SK-N-SH treated with all-trans-retinoic acid at 6 μM for 48 hours (cell line): Measurements from ENCODE around the gene PCBP3.

ENCODE experiments used
- ATAC-seq: fragments of 200-7000 bp; cut with Tn5 transposase; 3 replicates; pipeline ENCODE4 v1.9.1; 2020; ENCODE audit warnings: mild to moderate bottlenecking, moderate library complexity
- ARNTL ChIP-seq: fragments of 450-650 bp; formaldehyde crosslinking; IDR thresholded peaks from 2 replicates; pipeline ENCODE4 v1.5.0; 2020; ENCODE audit warnings: low read depth, mild to moderate bottlenecking, moderate library complexity, borderline replicate concordance
- BACH2 ChIP-seq: fragments of 250-450 bp; sonication (Bioruptor Pico); IDR thresholded peaks from 2 replicates; pipeline ENCODE4 v1.9.0; 2021; ENCODE audit warnings: mild to moderate bottlenecking, borderline replicate concordance
- CSDC2 ChIP-seq: fragments of 250-450 bp; sonication (Bioruptor Pico); IDR thresholded peaks from 2 replicates; pipeline ENCODE4 v1.5.0; 2020; ENCODE audit warnings: mild to moderate bottlenecking, moderate library complexity
- ESRRG ChIP-seq: fragments of 250-450 bp; sonication (Bioruptor Pico); IDR thresholded peaks from 2 replicates; pipeline ENCODE4 v1.6.1; 2021; ENCODE audit warnings: mild to moderate bottlenecking
- GLIS3 ChIP-seq: fragments of 250-450 bp; sonication (Bioruptor Pico); IDR thresholded peaks from 2 replicates; pipeline ENCODE4 v1.5.0; 2020; ENCODE audit warnings: mild to moderate bottlenecking, moderate library complexity
- ISL1 ChIP-seq: fragments of 250-450 bp; sonication (Bioruptor Pico); IDR thresholded peaks from 2 replicates; pipeline ENCODE4 v2.1.2; 2022; ENCODE audit warnings: mild to moderate bottlenecking, moderate library complexity
- OSR1 ChIP-seq: fragments of 250-450 bp; sonication (Bioruptor Pico); IDR thresholded peaks from 2 replicates; pipeline ENCODE4 v1.8.0; 2022; ENCODE audit warnings: moderate library complexity, mild to moderate bottlenecking, inconsistent platforms
- PPARA ChIP-seq: fragments of 250-450 bp; sonication (Bioruptor Pico); IDR thresholded peaks from 2 replicates; pipeline ENCODE4 v1.5.0; 2020; ENCODE audit warnings: mild to moderate bottlenecking, borderline replicate concordance
- RARB ChIP-seq: fragments of 250-450 bp; sonication (Bioruptor Pico); IDR thresholded peaks from 2 replicates; pipeline ENCODE4 v1.8.0; 2021; ENCODE audit warnings: mild to moderate bottlenecking, moderate library complexity
- SNAI2 ChIP-seq: fragments of 250-450 bp; sonication (Bioruptor Pico); IDR thresholded peaks from 2 replicates; pipeline ENCODE4 v1.5.0; 2020; ENCODE audit warnings: mild to moderate bottlenecking, moderate library complexity
- TOX ChIP-seq: fragments of 250-450 bp; sonication (Bioruptor Pico); IDR thresholded peaks from 2 replicates; pipeline ENCODE4 v1.8.0; 2021; ENCODE audit warnings: mild to moderate bottlenecking, moderate library complexity, borderline replicate concordance
- ZC3H10 ChIP-seq: fragments of 250-450 bp; sonication (Bioruptor Pico); IDR thresholded peaks from 2 replicates; pipeline ENCODE4 v1.5.1; 2021; ENCODE audit warnings: mild to moderate bottlenecking, moderate library complexity
- ZFP3 ChIP-seq: fragments of 250-450 bp; sonication (Bioruptor Pico); IDR thresholded peaks from 2 replicates; pipeline ENCODE4 v1.5.0; 2020; ENCODE audit warnings: mild to moderate bottlenecking, moderate library complexity
- ZFP30 ChIP-seq: fragments of 450-650 bp; formaldehyde crosslinking; IDR thresholded peaks from 2 replicates; pipeline ENCODE4 v1.5.0; 2022; ENCODE audit warnings: mild to moderate bottlenecking, moderate library complexity
- ZNF565 ChIP-seq: fragments of 450-650 bp; formaldehyde crosslinking; conservative IDR thresholded peaks from 2 replicates; pipeline ENCODE4 v1.5.0; 2020; ENCODE audit warnings: low read depth, mild to moderate bottlenecking, moderate library complexity
- ZNF8 ChIP-seq: fragments of 450-650 bp; formaldehyde crosslinking; IDR thresholded peaks from 2 replicates; pipeline ENCODE4 v1.5.0; 2020; ENCODE audit warnings: mild to moderate bottlenecking, moderate library complexity
- TF ChIP-seq, protein P1 (sequence below): fragments of 250-450 bp; sonication (Bioruptor Pico); IDR thresholded peaks from 2 replicates; pipeline ENCODE4 v1.5.1; 2021; ENCODE audit warnings: mild to moderate bottlenecking, moderate library complexity
- TF ChIP-seq, protein P2 (sequence below): fragments of 250-450 bp; sonication (Bioruptor Pico); IDR thresholded peaks from 2 replicates; pipeline ENCODE4 v1.8.0; 2020; ENCODE audit warnings: mild to moderate bottlenecking, moderate library complexity, borderline replicate concordance
- TF ChIP-seq, protein P3 (sequence below): fragments of 250-450 bp; sonication (Bioruptor Pico); IDR thresholded peaks from 2 replicates; pipeline ENCODE4 v1.8.0; 2021; ENCODE audit warnings: low read depth, mild to moderate bottlenecking, moderate library complexity, borderline replicate concordance
- TF ChIP-seq, protein P4 (sequence below): fragments of 250-450 bp; sonication (Bioruptor Pico); IDR thresholded peaks from 2 replicates; pipeline ENCODE4 v1.5.0; 2020; ENCODE audit warnings: mild to moderate bottlenecking, moderate library complexity
- TF ChIP-seq, protein P5 (sequence below): fragments of 250-450 bp; sonication (Bioruptor Pico); IDR thresholded peaks from 2 replicates; pipeline ENCODE4 v1.5.1; 2020; ENCODE audit warnings: low read depth, mild to moderate bottlenecking, moderate library complexity

The PCBP3 gene

DNA sequence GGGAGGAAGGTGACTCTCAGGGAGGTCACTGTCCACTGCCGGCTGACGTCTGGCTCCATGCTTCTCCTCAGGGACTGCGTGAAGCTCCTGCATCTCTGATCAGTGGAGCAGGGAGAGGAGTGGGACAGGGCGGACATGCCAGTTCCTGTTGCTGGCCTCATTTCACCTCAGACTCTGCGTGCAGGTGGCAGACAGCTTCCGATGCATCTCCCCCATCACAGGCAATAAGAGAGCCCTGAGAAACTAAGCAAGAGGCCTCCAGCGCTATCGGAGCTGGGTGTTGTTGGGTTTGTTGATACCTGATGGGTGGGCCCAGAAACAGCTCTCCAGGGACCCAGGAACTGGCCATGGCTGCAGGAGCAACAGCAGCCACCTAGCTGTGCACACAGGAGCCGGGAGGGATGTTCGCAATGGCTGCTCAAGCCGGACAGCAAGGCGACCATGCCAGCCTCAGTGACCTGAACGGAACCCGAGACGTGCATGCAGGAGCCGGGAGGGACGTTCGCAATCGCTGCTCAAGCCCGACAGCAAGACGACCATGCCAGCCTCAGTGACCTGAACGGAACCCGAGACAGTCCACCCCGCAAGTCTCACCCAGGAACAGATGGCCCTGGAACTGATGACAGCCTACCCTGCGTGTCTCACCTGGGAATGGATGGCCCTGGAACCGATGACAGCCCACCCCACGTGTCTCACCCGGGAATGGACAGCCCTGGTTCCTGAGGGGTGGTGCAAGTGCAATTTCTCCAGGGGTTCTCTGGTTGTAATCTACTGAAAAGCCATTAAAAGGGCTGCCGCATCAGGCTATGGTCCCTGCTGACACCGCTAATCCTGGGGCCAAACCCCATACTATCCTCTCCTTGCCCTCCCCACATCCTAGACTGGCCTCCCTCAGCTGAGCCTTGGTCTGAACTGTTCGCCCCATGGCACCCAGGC is 14.2 kb upstream of the PCBP3 start (continued):
- TF ChIP-seq, protein P1, sequence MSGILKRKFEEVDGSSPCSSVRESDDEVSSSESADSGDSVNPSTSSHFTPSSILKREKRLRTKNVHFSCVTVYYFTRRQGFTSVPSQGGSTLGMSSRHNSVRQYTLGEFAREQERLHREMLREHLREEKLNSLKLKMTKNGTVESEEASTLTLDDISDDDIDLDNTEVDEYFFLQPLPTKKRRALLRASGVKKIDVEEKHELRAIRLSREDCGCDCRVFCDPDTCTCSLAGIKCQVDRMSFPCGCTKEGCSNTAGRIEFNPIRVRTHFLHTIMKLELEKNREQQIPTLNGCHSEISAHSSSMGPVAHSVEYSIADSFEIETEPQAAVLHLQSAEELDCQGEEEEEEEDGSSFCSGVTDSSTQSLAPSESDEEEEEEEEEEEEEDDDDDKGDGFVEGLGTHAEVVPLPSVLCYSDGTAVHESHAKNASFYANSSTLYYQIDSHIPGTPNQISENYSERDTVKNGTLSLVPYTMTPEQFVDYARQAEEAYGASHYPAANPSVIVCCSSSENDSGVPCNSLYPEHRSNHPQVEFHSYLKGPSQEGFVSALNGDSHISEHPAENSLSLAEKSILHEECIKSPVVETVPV (CRISPR knock-in tag), result no peak
- TF ChIP-seq, protein P2, sequence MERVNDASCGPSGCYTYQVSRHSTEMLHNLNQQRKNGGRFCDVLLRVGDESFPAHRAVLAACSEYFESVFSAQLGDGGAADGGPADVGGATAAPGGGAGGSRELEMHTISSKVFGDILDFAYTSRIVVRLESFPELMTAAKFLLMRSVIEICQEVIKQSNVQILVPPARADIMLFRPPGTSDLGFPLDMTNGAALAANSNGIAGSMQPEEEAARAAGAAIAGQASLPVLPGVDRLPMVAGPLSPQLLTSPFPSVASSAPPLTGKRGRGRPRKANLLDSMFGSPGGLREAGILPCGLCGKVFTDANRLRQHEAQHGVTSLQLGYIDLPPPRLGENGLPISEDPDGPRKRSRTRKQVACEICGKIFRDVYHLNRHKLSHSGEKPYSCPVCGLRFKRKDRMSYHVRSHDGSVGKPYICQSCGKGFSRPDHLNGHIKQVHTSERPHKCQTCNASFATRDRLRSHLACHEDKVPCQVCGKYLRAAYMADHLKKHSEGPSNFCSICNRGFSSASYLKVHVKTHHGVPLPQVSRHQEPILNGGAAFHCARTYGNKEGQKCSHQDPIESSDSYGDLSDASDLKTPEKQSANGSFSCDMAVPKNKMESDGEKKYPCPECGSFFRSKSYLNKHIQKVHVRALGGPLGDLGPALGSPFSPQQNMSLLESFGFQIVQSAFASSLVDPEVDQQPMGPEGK (CRISPR knock-in tag), result no peak
- no peak for TF ChIP-seq TOX (CRISPR knock-in tag)

DNA sequence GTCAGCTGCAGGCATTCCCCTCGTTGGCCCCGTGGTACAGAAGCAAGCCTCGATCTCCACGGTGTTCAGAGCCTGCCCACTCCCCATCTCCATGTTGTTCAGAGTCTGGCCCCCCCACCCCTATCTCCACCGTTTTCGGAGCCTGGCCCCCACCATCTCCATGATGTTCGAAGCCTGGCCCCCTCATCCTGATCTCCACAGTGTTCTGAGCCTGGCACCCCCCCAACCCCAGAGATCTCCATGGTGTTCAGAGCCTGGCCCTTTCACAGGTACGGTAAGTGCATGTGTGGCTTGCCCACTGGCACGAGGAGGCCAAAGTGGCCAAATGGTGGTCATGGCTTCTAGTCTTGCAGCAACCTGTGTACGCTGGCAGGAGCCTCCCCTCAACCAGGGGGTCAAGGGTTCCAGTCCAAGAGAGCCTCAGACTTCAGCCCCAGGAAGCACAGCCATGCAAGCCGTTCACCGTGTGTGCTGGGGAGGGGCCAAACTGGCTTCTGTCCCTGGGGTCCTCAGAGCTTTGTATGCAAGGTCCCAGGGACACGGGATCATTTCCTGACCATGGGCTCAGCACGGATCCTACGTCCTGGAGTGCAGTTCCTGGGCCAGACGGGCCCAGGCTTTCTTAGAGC is 13.3 kb upstream of the PCBP3 start:
- TF ChIP-seq TOX (CRISPR knock-in tag) (no peak), BACH2 (CRISPR knock-in tag) (no peak), ZFP30 (no peak), CSDC2 (CRISPR knock-in tag) (no peak), PPARA (no peak), SNAI2 (CRISPR knock-in tag) (no peak)
- TF ChIP-seq, protein P3, sequence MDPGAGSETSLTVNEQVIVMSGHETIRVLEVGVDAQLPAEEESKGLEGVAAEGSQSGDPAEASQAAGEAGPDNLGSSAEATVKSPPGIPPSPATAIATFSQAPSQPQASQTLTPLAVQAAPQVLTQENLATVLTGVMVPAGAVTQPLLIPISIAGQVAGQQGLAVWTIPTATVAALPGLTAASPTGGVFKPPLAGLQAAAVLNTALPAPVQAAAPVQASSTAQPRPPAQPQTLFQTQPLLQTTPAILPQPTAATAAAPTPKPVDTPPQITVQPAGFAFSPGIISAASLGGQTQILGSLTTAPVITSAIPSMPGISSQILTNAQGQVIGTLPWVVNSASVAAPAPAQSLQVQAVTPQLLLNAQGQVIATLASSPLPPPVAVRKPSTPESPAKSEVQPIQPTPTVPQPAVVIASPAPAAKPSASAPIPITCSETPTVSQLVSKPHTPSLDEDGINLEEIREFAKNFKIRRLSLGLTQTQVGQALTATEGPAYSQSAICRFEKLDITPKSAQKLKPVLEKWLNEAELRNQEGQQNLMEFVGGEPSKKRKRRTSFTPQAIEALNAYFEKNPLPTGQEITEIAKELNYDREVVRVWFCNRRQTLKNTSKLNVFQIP (CRISPR knock-in tag), result no peak
- TF ChIP-seq, protein P2 (CRISPR knock-in tag), result no peak
- ATAC-seq, result no peak

DNA sequence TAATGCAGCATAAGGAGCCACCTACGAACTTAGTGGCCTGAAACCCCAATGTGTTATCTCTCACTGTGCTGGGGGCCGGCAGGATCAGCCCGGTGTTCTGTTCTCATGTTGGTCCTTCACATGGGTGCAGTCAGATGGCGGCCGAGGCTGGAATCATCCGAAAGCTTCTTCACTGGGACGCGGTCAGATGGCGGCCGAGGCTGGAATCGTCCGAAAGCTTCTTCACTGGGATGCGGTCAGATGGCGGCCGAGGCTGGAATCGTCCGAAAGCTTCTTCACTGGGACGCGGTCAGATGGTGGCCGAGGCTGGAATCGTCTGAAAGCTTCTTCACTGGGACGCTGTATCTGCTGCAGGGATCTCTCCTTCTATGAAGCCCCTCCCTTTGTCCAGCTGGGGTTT is 12.6 kb upstream of the PCBP3 start:
- TF ChIP-seq OSR1 (CRISPR knock-in tag), result no peak
- TF ChIP-seq RARB (CRISPR knock-in tag), result no peak
- TF ChIP-seq, protein P4, sequence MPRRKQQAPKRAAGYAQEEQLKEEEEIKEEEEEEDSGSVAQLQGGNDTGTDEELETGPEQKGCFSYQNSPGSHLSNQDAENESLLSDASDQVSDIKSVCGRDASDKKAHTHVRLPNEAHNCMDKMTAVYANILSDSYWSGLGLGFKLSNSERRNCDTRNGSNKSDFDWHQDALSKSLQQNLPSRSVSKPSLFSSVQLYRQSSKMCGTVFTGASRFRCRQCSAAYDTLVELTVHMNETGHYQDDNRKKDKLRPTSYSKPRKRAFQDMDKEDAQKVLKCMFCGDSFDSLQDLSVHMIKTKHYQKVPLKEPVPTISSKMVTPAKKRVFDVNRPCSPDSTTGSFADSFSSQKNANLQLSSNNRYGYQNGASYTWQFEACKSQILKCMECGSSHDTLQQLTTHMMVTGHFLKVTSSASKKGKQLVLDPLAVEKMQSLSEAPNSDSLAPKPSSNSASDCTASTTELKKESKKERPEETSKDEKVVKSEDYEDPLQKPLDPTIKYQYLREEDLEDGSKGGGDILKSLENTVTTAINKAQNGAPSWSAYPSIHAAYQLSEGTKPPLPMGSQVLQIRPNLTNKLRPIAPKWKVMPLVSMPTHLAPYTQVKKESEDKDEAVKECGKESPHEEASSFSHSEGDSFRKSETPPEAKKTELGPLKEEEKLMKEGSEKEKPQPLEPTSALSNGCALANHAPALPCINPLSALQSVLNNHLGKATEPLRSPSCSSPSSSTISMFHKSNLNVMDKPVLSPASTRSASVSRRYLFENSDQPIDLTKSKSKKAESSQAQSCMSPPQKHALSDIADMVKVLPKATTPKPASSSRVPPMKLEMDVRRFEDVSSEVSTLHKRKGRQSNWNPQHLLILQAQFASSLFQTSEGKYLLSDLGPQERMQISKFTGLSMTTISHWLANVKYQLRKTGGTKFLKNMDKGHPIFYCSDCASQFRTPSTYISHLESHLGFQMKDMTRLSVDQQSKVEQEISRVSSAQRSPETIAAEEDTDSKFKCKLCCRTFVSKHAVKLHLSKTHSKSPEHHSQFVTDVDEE (CRISPR knock-in tag), result no peak
- TF ChIP-seq, protein P5, sequence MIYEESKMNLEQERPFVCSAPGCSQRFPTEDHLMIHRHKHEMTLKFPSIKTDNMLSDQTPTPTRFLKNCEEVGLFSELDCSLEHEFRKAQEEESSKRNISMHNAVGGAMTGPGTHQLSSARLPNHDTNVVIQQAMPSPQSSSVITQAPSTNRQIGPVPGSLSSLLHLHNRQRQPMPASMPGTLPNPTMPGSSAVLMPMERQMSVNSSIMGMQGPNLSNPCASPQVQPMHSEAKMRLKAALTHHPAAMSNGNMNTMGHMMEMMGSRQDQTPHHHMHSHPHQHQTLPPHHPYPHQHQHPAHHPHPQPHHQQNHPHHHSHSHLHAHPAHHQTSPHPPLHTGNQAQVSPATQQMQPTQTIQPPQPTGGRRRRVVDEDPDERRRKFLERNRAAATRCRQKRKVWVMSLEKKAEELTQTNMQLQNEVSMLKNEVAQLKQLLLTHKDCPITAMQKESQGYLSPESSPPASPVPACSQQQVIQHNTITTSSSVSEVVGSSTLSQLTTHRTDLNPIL (CRISPR knock-in tag), result no peak
- no peak for TF ChIP-seq PPARA
- TF ChIP-seq, protein P1 (CRISPR knock-in tag), result no peak
- TF ChIP-seq ISL1, result no peak
- TF ChIP-seq, protein P2 (CRISPR knock-in tag), result no peak
- no peak for TF ChIP-seq CSDC2 (CRISPR knock-in tag)
- no peak for TF ChIP-seq ZNF565 (CRISPR knock-in tag)
- TF ChIP-seq ZFP3 (CRISPR knock-in tag), result no peak
- no peak for TF ChIP-seq ZNF8 (CRISPR knock-in tag)
- TF ChIP-seq SNAI2 (CRISPR knock-in tag), result no peak
- TF ChIP-seq TOX (CRISPR knock-in tag), result no peak
- no peak for TF ChIP-seq ARNTL (CRISPR knock-in tag)
- TF ChIP-seq GLIS3 (CRISPR knock-in tag), result no peak
- TF ChIP-seq ESRRG (CRISPR knock-in tag), result no peak
- TF ChIP-seq ZFP30, result no peak
- no peak for TF ChIP-seq ZC3H10 (CRISPR knock-in tag)
- TF ChIP-seq, all 23 proteins: peak for 0

More for the DNA sequence above, 12.6 kb upstream of the PCBP3 start:
- ATAC-seq, result no peak
